GF-D8 (cell line): ENCODE results near the gene MAP9.
"Not testable (repeated sequence)": the region's sequence is repeated elsewhere in the genome, so short reads cannot be mapped to it uniquely, and the experiment has no call there.

Experiments used
- DNase-seq: peaks from one replicate; lab custom pipeline; 2025; lab: John Stamatoyannopoulos, UW

Gene MAP9

DNA sequence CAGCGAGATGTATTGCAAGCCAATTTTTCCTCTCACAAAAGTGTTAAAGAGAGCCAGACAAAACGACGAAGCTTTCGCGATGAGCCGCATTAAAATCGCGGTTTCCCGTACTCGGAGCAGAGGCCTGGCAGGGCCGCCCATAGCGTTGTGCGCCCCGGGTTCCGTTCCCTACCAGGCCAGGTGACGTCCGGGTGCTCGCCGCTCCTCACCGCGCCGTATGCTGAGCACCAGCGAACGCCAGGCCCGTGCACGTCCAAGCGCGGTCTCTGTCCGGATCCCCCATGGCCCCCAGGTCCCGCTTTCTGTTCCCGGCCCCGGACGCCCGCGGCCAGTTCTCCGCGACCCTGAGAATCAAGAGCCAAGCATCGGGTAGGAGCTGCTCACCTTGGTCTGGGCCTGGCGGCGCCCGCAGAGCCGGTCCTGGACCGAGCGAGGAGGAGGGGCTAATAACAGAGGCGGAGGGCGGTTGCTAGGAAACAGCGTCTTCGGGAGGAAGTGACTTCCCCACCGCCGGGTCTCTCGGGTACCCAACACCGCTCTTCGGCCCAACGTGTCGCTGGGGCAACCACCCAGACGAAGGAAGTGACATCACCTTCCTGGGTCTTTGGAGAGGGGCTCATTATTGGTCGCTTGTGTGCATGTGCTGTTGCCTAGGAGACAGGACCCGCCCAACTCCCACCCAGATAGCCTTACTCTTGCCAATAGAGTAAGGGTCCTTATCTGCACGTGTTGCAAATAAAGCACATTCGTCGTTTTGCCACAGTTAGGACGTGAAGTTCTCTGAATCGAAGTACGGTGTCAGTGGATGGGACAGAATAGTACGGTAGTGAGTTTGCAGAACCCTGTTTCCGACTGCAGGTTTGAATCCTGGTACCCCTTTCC is at the start of gene MAP9:
Gene MAP9 (minus strand): TSS at position 579 of the 882 bp plus-strand sequence. CDS start 1,115 bp downstream, outside the sequence.
- no peak for DNase-seq

DNA sequence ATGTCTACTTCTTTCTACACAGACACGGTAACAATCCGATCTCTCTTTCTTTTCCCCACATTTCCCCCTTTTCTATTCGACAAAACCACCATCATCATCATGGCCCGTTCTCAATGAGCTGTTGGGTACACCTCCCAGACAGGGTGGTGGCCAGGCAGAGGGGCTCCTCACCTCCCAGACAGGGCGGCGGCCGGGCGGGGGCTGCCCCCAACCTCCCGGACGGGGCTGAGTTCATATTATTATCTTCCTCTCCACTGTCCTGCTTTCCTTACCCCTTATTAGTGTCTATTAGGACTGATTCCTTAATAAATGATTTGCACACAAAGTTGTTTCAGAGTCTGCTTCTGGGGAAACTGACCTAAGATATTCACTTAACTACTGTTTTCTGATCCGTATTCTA is 48.0 kb upstream of the MAP9 start:
- DNase-seq: not testable (repeated sequence)

GRCh38 chr4:155423671-155424070 is 46.9 kb upstream of the MAP9 start:
- no peak for DNase-seq

- no peak for DNase-seq
Observed at GRCh38 chr4:155419266-155419665, 42.5 kb upstream of the MAP9 start.

- DNase-seq: no peak
Observed at GRCh38 chr4:155415662-155416061, 38.9 kb upstream of the MAP9 start.

DNA sequence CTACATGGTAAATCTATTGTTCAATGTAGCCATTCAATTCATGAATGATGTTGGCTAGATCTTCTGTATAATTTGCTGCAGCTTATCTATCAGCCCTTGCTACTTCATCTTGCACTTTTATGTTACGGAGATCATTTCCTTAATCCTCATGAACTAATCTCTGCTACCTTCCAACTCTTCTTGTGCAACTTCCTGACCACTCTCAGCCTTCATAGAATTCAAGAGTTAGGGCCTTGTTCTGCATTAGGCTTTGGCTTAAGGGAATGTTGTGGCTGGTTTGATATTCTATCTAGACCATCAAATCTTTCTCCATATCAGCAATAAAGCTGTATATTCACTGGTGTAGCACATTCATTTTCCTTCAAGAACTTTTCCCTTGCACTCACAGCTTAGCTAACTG is 36.7 kb upstream of the MAP9 start:
- no peak for DNase-seq

DNA sequence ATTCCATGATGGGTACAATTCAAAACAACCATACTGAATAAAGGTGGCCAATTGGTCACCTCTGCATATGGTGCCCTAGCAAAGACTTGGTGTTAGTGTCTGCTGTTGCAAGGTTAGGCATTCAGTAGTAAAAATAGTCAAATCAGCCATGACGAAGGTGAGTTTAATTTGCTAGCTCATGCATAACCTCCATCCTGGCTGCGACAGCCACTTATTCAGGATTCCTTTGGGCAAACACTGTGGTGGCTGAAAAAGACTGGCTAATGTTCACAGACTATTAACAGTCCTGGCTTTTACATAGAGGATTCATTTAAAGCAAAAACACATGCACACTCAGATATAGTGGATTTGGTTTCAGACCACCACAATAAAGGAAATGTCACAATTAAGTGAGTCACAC is 34.8 kb upstream of the MAP9 start:
- DNase-seq: no peak

GRCh38 chr4:155408796-155409195 is 32.0 kb upstream of the MAP9 start:
- DNase-seq: no peak

DNA sequence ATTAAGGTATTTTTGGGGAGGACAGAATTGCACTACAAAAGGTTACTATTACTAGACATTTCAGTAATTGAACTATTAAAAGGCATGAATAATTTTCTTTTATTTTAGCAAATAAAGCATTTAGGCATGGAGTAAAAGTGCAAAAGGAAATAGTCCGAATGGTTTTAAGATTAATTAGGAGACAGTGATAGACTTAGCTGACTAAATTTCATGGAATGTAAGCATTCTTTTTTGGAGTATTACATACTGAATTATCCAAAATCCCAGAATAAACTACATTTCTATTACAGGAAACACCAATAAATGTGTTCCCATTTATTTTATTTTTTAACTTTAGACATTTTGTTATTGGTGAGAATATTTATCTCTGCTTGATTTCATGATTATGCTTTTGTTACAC is 30.7 kb upstream of the MAP9 start:
- DNase-seq: no peak

- DNase-seq: no peak
Observed at GRCh38 chr4:155405059-155405458, 28.3 kb upstream of the MAP9 start.

DNA sequence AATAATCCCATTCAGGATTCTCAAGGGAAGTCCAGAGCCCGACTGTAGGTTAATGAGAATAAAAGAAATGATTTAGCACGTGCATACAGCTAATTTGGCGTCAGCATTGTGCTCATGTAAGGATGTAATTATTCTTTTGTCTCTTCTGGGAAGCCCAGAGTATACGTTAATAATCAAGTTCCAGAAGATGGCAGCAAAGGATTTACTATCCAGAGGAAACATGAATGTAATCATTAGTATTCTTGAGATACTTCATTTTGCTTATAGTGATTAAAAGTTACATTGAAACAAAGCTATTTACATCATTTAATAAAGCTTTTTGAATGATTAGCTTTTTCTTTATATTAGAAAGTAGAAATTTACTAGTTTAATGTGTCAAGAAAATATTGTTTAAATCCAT is 27.1 kb upstream of the MAP9 start:
- no peak for DNase-seq

DNA sequence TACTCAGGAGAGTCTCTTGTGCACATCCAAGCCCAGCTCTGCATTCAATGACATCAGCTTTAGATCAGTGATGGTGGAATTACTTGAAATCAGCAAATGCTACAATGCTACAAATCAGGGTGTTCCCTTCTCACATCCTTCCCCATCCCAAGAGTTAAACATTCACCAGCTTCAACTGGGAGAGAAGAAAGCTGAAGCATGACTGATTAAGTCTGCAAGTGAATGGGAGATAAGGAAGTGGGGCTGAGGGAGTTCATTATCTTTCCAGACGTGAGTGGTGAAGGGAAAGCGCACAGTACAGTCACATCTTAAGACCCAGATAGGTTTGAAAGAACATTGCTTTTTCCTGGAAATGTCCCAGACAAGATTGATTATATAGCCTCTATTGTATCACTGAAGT is 26.2 kb upstream of the MAP9 start:
- DNase-seq: no peak

- DNase-seq: no peak
Observed at GRCh38 chr4:155400893-155401292, 24.1 kb upstream of the MAP9 start.

DNA sequence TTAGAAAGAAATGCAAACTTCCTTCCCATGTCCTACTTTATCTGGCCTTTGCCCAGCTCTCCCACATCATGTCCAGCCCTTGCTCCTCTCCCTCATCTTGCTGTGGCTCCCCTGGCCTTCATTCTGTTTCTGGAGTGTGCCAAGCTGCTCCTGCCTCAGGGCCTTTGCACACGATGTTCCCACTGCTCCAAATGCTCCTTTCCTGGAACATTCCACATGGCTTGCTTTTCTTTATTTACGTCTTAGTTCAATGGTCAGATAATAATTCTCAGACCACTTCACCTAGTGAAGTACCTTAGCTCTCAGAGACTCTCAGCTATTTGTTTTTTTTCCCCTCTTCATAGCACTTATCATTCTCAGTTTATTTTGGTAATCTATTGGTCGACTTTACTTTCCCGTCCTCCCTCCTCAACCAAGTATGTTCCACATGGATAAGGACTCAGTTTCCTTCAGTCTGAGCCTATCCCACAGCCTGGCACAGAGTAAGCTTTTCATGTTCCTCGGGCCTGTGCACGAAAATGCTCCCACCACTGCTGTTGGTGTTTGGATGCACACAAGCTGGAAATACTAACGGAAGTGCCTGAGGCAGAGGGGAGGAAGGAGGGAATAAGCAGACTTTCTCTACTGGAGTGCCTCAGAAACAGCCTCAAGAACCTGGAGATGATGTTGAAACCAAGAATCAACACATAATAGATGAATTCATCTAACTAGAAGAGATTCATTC is 23.4 kb upstream of the MAP9 start:
- DNase-seq: no peak

- DNase-seq: no peak
Observed at GRCh38 chr4:155392481-155393184, 15.9 kb upstream of the MAP9 start.

- DNase-seq: no peak
Observed at GRCh38 chr4:155391932-155392331, 15.2 kb upstream of the MAP9 start.

DNA sequence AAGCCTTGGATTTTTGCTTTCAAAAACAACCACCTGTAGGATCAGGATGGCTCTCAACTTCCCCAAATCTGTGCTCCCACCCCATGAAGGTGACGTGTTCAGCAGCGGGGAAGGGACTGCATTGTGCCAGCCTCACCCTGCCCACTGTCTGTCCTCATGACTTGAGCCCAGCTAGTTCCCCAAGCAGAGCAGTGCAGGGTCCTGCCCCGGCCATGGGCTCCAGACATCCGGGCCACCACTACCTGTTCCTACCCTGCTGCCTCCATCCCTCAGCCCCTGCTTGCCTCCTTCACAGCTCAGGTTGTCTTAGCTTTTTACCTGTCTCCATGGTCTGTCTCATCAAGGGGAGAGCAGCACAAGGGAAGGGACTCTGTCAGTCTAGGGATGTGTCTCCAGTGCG is 11.4 kb upstream of the MAP9 start:
- no peak for DNase-seq

DNA sequence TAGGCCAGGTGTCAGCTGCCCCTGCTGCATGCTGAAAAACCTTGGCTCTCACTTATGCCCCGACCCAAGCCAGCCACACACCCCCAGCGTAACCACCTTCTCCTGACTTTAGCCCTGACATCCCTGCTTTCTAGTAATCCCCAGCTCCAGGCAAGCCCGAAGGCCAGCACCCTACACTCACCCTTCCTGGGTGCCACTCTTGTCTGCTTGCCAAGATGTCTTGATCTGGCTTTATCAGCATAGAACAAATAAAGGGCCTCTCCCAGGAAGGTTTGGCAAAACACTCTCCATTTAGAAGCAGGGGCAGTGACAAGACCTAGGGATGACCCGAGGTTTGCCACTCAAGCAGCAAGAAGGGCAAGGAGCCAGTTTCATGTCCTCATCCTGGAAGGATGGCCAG is 6.8 kb upstream of the MAP9 start:
- no peak for DNase-seq

DNA sequence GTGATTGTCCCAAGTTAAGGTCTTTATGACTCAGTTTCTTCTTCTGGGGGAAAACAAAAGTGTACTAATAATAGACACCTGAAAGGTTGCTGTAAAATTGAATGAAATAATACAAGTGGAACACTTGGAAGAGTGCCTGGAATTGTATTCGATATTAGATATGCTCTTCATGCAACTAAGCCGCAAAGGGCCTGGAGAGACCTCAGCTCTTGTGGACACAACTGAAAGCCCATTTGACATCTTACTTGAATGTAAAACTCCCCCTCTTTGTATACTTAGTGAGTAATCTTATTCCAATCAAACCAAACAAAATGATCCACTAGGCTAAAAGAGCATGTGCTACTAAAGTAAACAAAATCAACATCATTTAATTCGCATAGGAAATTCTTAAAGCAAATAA is 511 bp upstream of the MAP9 start:
- no peak for DNase-seq

DNA sequence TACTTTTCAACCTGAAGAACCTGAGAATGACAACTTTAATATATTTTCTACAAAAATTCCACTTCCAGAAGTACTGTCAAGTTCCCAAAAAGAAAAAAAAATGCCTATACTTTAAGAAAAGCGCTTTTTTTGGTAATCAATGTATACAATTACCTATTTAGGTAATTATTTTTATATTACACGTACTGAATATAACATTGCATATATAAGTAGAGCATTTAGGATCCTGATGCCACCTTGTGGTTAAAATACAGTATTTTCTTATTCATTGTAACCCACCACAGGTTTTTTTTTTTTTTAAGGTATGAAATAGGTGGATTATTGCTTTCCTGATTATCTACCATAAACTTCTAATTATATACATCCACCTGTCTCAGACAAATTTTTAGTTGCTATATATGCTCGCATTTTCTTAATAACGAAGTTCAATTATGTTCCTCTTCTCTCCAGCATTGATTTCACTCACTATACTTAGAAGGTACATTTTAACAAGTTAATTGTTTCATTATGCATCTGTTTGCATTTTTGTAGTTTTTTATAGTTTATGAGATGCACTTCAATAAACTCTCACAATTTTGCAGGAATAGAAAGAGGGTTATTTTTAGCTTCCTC is 5.2 kb downstream of the MAP9 start:
- DNase-seq: no peak

- no peak for DNase-seq
Observed at GRCh38 chr4:155367608-155368007, 9.2 kb downstream of the MAP9 start.

- DNase-seq: no peak
Observed at GRCh38 chr4:155353923-155354540, 22.7 kb downstream of the MAP9 start.
